ENCODE measurements around the gene ERG. TPM values are rescaled to one million over a fixed set of nuclear protein-coding genes. Genes with fewer than 3 reads are reported as not detected.

The ERG gene
- total and polyA plus RNA-seq, 2 of the 13 experiments (the other 11 are each of a cell fraction or from before 2014, with no cell fraction given) = not detected

DNA sequence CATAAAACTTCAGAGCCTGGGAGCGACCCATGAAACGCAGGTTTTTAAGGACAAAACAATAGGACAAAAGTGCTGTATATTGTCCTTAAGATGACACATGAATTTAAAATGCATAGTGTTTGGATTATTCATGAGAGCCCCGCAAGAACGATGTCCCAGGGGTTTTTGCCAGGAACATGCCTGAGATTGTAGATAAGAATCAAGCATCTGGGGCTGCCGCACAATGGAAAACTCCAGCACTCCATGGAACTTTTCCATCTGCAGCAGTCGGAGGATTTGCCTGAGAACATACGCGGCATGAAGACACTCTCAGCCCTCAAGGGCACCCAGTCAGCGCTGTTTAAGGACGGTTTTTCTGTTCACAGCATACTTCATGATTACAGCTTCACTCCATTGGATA lies 5.3 kb upstream of the ERG start (continued):
- TF ChIP-seq MAFK (conservative IDR thresholded peaks at IDR 0.05 in 1 of 2, IDR thresholded peaks at IDR 0.05 in 1 of 2; ENCODE audit: low read length in 2 of 2) = no peak
- no peak for TF ChIP-seq BCL6 (CRISPR knock-in tag; IDR thresholded peaks at IDR 0.05)
- TF ChIP-seq, protein P1, sequence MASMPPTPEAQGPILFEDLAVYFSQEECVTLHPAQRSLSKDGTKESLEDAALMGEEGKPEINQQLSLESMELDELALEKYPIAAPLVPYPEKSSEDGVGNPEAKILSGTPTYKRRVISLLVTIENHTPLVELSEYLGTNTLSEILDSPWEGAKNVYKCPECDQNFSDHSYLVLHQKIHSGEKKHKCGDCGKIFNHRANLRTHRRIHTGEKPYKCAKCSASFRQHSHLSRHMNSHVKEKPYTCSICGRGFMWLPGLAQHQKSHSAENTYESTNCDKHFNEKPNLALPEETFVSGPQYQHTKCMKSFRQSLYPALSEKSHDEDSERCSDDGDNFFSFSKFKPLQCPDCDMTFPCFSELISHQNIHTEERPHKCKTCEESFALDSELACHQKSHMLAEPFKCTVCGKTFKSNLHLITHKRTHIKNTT (CRISPR knock-in tag; IDR thresholded peaks at IDR 0.05) = no peak
- TF ChIP-seq ATM (IDR thresholded peaks at IDR 0.05; ENCODE audit: borderline replicate concordance) = no peak
- TF ChIP-seq ADNP (CRISPR knock-in tag; IDR thresholded peaks at IDR 0.05) = no peak
- TF ChIP-seq ZFP36 (IDR thresholded peaks at IDR 0.05; ENCODE audit: borderline replicate concordance, low read depth, low read length, partially characterized antibody) = no peak
- no peak for TF ChIP-seq ZMYM2 (CRISPR knock-in tag; IDR thresholded peaks at IDR 0.05)
- no peak for TF ChIP-seq KLF9 (CRISPR knock-in tag; IDR thresholded peaks at IDR 0.05; ENCODE audit: low read depth)
- TF ChIP-seq PAX8 (CRISPR knock-in tag; IDR thresholded peaks at IDR 0.05; ENCODE audit: borderline replicate concordance) = no peak
- no peak for TF ChIP-seq ZNF674 (CRISPR knock-in tag; IDR thresholded peaks at IDR 0.05; ENCODE audit: low read depth)
- no peak for TF ChIP-seq ZNF766 (CRISPR knock-in tag; IDR thresholded peaks at IDR 0.05; ENCODE audit: borderline replicate concordance)
- TF ChIP-seq JUN (CRISPR knock-in tag; IDR thresholded peaks at IDR 0.05) = no peak
- TF ChIP-seq, protein P2, sequence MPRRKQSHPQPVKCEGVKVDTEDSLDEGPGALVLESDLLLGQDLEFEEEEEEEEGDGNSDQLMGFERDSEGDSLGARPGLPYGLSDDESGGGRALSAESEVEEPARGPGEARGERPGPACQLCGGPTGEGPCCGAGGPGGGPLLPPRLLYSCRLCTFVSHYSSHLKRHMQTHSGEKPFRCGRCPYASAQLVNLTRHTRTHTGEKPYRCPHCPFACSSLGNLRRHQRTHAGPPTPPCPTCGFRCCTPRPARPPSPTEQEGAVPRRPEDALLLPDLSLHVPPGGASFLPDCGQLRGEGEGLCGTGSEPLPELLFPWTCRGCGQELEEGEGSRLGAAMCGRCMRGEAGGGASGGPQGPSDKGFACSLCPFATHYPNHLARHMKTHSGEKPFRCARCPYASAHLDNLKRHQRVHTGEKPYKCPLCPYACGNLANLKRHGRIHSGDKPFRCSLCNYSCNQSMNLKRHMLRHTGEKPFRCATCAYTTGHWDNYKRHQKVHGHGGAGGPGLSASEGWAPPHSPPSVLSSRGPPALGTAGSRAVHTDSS (CRISPR knock-in tag; conservative IDR thresholded peaks at IDR 0.05) = no peak

All from HepG2 (cell line).